Measurements from ENCODE around the gene EAF1.

DNA sequence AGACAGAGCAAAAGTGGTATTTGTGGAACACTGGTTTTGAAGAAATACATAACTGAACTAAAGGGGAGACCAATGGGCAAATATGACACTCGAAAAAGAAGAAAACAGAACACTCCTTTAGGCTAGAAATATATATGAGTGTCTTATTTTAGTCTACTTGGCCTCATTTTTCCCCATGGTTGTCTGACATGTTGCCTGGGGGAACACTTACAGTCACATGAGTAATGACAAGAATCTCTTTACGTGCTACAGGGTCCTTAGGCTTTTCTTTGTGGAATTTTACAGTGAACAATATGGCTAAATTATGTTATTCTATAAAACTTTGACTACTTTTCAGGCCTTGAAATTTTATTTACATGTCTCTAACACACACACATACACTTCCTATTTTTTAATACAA lies 17.6 kb upstream of the EAF1 start:
- TF ChIP-seq HDGF (IDR thresholded peaks at IDR 0.05; ENCODE audit: borderline replicate concordance): no peak
- TF ChIP-seq BHLHE40 (IDR thresholded peaks at IDR 0.05; ENCODE audit: borderline replicate concordance): no peak
- no peak for TF ChIP-seq FOXA1 (IDR thresholded peaks at IDR 0.05)
- TF ChIP-seq LEF1 (IDR thresholded peaks at IDR 0.05; ENCODE audit: borderline replicate concordance): no peak
- TF ChIP-seq, protein P1, sequence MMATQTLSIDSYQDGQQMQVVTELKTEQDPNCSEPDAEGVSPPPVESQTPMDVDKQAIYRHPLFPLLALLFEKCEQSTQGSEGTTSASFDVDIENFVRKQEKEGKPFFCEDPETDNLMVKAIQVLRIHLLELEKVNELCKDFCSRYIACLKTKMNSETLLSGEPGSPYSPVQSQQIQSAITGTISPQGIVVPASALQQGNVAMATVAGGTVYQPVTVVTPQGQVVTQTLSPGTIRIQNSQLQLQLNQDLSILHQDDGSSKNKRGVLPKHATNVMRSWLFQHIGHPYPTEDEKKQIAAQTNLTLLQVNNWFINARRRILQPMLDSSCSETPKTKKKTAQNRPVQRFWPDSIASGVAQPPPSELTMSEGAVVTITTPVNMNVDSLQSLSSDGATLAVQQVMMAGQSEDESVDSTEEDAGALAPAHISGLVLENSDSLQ (IDR thresholded peaks at IDR 0.05): no peak
- TF ChIP-seq ELF4 (IDR thresholded peaks at IDR 0.05): no peak
- no peak for TF ChIP-seq TARDBP (IDR thresholded peaks at IDR 0.05)
- no peak for TF ChIP-seq SUZ12 (IDR thresholded peaks at IDR 0.05)
- TF ChIP-seq NFRKB (IDR thresholded peaks at IDR 0.05): no peak

Data from HEK293T (cell line).